GM18526 (cell line): ENCODE results near the gene CPLX1.

Experiments used
- POLR2A ChIP-seq: IDR thresholded peaks from 3 replicates; pipeline ENCODE4 v1.6.1; 2011; ENCODE audit not compliant: insufficient read length; ENCODE audit errors: extremely low read depth

CPLX1 gene

GRCh38 chr4:754221-755120 is 71.5 kb downstream of the CPLX1 start:
- TF ChIP-seq POLR2A, result no peak

- TF ChIP-seq POLR2A, result no peak
Measured at GRCh38 chr4:752196-752861, 73.6 kb downstream of the CPLX1 start.

DNA sequence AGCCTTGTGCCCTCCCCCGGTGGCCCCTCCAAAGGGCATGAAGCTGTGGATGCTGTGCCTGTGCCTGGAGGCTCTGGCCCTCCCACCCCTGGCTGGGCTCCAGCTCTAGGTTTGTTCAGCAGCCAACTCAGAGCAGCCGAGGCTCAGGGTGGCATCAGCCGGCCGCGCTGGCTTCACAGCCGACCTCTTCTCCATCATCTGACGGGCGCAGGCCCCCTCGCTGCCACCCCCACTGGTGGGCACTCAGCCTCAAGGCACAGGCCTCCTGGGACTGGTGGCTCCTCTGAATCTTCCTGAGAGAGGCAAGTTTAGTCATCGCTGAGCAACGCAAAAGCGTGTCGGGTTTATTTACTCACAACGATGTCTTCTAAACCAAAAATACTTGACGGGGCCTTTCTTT is 74.3 kb downstream of the CPLX1 start:
- no peak for TF ChIP-seq POLR2A

DNA sequence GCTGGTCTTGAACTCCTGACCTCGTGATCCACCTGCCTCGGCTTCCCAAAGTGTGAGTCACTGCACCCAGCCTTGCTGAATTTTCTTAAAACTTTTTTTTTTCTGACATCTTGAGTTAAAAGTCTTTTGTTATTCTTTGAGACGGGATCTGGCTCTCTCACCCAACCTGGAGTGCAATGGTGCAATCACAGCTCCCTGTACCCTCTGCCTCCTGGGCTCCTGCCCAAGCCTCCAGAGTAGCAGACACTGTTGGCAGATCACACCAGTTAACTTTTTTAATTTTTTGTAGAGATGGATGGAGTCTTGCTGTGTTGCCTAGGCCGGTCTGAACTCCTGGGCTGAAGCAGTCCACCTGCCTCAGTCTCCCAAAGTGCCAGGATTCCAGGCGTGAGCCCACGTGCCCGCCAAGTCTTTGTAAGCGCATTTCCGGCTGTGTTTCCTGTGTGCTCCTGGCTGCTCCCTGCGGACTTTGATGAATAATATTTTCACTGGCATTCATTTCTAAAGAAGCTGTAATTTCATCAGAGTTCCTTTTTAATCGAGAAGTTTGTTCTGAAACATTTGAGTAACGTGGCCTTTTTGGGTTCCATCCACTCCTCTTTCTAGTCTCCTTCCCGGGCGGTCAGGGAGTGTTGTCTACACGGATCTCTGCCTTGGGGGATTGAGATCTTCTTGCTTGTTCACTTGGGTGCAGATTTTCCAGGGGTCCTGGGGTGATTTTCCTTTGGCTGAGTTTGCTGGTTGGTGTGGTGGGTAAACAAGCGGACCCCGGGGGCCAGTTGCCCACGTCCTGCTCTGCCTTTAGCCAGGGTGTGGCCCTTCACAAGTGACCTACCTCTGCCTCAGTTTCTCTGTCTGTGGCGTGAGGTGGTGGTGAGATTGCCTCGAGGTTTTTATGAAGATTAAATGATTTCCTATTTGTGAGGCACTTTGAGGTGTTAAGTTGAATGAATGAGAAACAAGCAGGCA is 75.9 kb downstream of the CPLX1 start:
- TF ChIP-seq POLR2A, result no peak

DNA sequence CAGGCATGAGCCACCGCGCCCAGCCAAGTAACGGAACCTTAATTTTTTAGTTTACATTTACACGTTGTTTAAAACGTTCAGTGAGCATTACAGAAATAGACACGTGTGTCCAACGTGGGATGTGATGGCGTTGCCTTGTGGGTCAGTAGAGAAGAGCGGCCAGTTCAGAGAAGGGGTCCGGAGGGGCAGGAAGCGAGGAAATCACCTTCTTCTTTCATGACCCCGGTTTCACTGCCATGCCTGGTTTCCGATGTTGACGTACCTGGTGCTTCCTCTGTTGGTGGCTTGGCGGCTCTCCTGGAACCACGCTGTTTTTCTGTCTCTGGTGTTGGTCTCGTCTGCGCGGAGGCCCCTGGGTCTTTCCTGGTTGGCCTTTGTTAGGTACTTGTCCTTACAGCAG is 77.5 kb downstream of the CPLX1 start:
- TF ChIP-seq POLR2A, result no peak

GRCh38 chr4:747546-748170 is 78.3 kb downstream of the CPLX1 start:
- TF ChIP-seq POLR2A, result no peak

DNA sequence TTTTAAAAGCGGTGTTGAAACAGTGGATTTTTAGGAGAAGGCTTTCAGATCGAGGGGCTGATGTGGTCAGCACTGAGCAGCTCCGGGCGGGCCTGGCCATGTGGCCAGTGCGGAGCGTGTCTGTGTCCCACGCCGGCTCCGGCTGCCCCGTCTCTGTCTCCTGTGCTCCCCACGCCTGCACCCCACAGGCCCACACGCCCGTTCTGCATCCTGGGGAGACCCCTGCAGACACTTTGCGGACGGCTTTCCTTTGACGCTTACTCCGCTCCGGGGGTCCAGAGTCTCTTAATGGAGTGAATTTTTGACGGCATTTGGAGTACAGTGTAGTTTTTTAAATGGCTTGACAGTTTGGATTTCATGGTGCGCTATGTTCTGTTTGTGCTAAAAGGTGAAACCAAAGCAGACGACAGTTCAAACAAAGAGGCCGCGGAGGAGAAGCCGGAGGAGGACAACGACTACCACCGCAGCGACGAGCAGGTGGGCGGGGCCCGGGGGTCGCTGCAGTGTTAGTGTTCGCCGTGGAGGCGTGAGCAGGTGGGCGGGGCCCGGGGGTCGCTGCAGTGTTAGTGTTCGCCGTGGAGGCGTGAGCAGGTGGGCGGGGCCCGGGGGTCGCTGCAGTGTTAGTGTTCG is 81.6 kb downstream of the CPLX1 start:
- TF ChIP-seq POLR2A, result no peak

- no peak for TF ChIP-seq POLR2A
Measured at GRCh38 chr4:743463-744211, 82.3 kb downstream of the CPLX1 start.

- TF ChIP-seq POLR2A, result no peak
Measured at GRCh38 chr4:742742-743311, 83.1 kb downstream of the CPLX1 start.

DNA sequence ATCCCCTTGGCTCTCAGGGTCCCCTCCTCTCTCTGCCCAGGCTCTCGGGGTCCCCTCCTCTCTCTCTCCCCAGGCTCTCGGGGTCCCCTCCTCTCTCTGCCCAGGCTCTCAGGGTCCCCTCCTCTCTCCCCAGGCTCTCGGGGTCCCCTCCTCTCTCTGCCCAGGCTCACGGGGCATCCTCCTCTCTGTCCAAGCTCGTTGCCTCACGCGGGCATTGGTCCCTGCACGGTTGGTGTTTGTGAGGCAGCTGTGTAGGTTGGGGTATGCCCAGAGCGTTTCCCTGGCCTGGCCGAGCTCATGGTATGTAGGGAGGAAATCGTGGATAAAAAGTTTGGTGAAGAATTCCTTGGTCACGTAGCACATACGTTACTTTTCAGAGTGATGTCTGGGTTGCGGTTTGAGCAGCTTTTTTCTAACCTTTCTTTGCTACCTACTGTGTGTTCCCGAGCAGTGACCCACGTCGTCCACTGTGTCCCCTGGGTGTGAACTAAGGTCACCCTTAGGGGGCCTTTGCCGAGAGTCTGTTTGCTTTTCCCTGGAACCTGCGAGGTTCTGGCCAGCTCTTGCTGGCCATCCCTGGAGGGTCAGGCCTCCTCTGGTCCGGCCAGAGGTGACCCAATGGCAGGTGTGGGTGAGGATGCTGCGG is 83.7 kb downstream of the CPLX1 start:
- TF ChIP-seq POLR2A, result no peak

GRCh38 chr4:740656-741282 is 85.2 kb downstream of the CPLX1 start:
- no peak for TF ChIP-seq POLR2A

DNA sequence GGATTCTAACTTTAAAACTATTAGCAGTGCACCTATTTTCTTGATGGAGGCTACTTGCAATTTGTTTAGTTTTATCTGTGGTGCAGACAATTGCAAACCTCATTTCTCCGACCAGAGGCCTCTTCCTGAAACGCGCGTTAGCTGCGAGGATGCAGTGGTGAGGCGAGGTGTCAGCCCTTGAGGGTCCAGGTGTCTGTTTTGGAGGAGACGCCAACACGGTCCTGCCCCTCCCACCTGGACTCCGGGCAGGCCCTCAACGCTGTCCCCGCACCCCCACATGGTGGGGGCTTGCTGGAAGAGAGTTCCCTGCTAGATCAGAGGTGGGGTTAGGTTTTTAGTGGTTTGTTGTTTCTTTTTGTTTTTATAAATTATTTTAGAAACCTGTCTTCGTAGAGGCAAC is 85.9 kb downstream of the CPLX1 start:
- TF ChIP-seq POLR2A, result no peak

DNA sequence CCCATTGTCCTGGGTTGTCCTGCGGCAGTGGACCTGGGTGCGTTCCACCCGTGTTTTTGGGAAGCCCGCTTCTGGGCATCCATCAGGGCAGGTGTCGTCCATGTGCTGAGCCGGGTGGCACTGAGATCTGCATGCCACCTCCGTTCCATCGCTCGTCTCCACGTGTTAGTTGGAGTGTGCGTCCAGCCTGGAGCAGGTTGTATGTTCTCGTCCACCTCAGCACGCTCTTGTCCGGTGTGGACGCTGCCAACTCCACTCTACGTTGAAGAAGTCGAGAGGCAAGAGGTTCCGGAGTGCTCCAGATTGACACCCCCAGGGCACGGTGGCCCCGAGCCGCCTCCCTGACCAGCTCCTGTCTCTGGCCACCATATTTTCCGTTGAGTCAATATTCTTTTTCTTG is 86.4 kb downstream of the CPLX1 start:
- no peak for TF ChIP-seq POLR2A

DNA sequence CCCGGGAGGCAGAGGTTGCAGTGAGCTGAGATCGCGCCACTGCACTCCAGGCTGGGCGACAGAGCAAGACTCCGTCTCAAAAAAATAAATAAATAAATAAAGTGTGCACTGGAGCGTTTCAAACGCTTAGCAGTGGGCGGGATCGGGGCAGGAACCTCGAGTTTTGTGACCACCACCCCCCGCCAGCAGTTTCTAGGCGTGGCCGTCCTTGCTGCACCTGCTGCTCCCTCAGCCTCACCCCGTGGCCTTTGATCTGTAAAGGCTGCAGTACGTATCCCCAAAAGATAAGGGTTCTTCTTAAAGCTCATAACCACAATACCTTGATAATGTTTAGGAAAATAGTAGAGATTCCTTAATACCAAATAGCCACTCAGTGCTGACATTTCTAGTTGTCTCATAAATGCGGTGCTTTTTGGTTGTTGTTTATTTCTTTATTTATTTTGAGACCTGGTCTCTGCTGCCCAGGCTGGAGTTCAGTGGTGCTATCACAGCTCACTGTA is 87.1 kb downstream of the CPLX1 start:
- no peak for TF ChIP-seq POLR2A
